Ovary (tissue), 10 donors: Measurements from ENCODE around the gene CGN. TPM values are rescaled to one million over a fixed set of nuclear protein-coding genes. Genes with fewer than 3 reads are reported as not detected.

Experiments used
- DNase-seq, 5 donors: peaks; one replicate each; pipeline ENCODE4 v3.0.0-alpha.2; 2019 to 2020
- H3K27ac ChIP-seq, 2 donors: fragments of 200-600 bp; one replicate each; pipeline versions ENCODE4 v1.5.1 to v1.8.0; 2019 to 2022
- H3K27me3 ChIP-seq: fragments of 200-600 bp; one replicate; pipeline ENCODE4 v1.8.0; 2022
- H3K36me3 ChIP-seq: fragments of 200-600 bp; sonication (generic); one replicate; pipeline ENCODE4 v1.5.1; 2019
- H3K4me1 ChIP-seq: one replicate; pipeline ENCODE4 v1.8.1; 2013; ENCODE audit warnings: mild to moderate bottlenecking, moderate library complexity; ENCODE audit not compliant: insufficient read depth
- H3K4me3 ChIP-seq: fragments of 200-600 bp; sonication (generic); one replicate; pipeline ENCODE4 v1.5.1; 2017
- H3K9me3 ChIP-seq, 2 donors: fragments of 200-600 bp in 1 of 2; sonication (generic) in 1 of 2; one replicate each; pipeline versions ENCODE4 v1.5.1 to v1.8.1; 2013 to 2019; ENCODE audit warnings: mild to moderate bottlenecking in 1 of 2, moderate library complexity in 1 of 2
- CTCF ChIP-seq, 3 donors: fragments of 450-650 bp in 2 of 3; fragments of 200-600 bp in 1 of 3; IDR thresholded peaks; one replicate each; pipeline versions ENCODE4 v1.5.1 to v1.8.0; 2016 to 2022; ENCODE audit warnings: antibody characterized with exemption in 3 of 3, mild to moderate bottlenecking in 1 of 3
- EP300 ChIP-seq: sonication (generic); formaldehyde crosslinking; IDR thresholded peaks from one replicate; pipeline ENCODE4 v1.6.1; 2017; ENCODE audit warnings: antibody characterized with exemption
- POLR2A ChIP-seq: fragments of 450-650 bp; IDR thresholded peaks from one replicate; pipeline ENCODE4 v1.6.1; 2017; ENCODE audit warnings: antibody characterized with exemption, mild to moderate bottlenecking, moderate library complexity
- WGBS, 3 donors: extraction: QIAGEN DNeasy Blood & Tissue Kit in 1 of 3; methylation state at CpG; one replicate each; pipeline versions ENCODE4 v1.1.5 to v1.1.7; 2013 to 2017; 5-methylcytosine and 5-hydroxymethylcytosine counted together
- intact Hi-C, 4 donors: fragments of 100-400 bp; cut with DNase I; formaldehyde crosslinking; loops; one replicate each; pipeline versions ENCODE4 v1.11.0 to v1.15.1; 2022 to 2023
- long read RNA-seq, 3 donors: library from polyadenylated mRNA in 2 of 3; unstranded in 2 of 3; transcript quantifications; one replicate each; pipeline ENCODE4 v2.0.0 and lab custom pipeline, GENCODE V29; 2021 to 2026
- polyA plus RNA-seq, 2 donors: library from polyadenylated mRNA; stranded (reverse); fragments of 200-250 nt in 1 of 2; fragments of 350-450 nt in 1 of 2; fragmentation: Illumina TruSeq in 1 of 2; extraction: RNeasy Lipid Tissue Mini Kit (QIAGEN cat#74804) in 1 of 2; gene quantifications; one replicate each; pipeline ENCODE4 v1.2.3, GENCODE V29; 2013 to 2014
- total RNA-seq, 7 donors: library from RNA; depleted of rRNA in 2 of 7; stranded (reverse); fragments of >200 nt in 2 of 7; fragmentation: NEBNext Ultra II Directional in 3 of 7; extraction: Animal tissue kit (Norgen Biotek cat#: 25700) in 3 of 7; gene quantifications; one replicate each; pipeline versions ENCODE4 v1.1.0 to v1.2.4, GENCODE V29; 2016 to 2023
- donor health status: DM: no; HTN: no; CAD: no; lungs with moderate emphysema.
- donor health status: DM: no; HTN: no; CAD: no.
- donor health status: Bipolar disorder and iron deficiency.
- donor health status: DM: yes; HTN: yes; CAD: no.
- donor health status: DM: no; HTN: no; CAD: no.
- donor health status: DM: yes; HTN: yes; CAD: no.

CGN gene
- total RNA-seq (10 to 100 TPM in 1 of 7 donors, 1 to 10 TPM in 6; 3.2 to 26.8 (median 5.3) TPM), polyA plus RNA-seq (1 to 10 TPM; 1.0 to 4.3 TPM)
- long read RNA-seq, donor 1, partial matches to known transcripts: 3 of 6 reads
- long read RNA-seq, donor 1, other reads (novel, unspliced or antisense): 2 of 6 reads
- long read RNA-seq, donor 2, full-length matches to known transcripts: 2 of 2 reads
- long read RNA-seq, donor 2, partial matches to known transcripts: 0 of 2 reads
- long read RNA-seq, donor 2, other reads (novel, unspliced or antisense): 0 of 2 reads
- long read RNA-seq, donor 3, full-length matches to known transcripts: 4 of 10 reads
- long read RNA-seq, donor 3, partial matches to known transcripts: 4 of 10 reads
- long read RNA-seq, donor 3, other reads (novel, unspliced or antisense): 2 of 10 reads

GRCh38 chr1:151510957-151511635 lies at the start of gene CGN:
Gene CGN, plus strand, starts transcription at chr1:151511387. Its CDS starts 7,133 bp downstream, at chr1:151518520.
- DNase-seq: peak; percentile 91 to 93 (median 92)
- H3K27me3 ChIP-seq: no peaks in the 10 kb centered on the region
- H3K27ac ChIP-seq: peak within 1 kb of the TSS; percentile 52 to 90
- TF ChIP-seq EP300 (no peak), POLR2A (peak; percentile 47)
- H3K4me1 ChIP-seq: peaks cover 6% of the 10 kb centered on the region
- 1% methylated on average over 54 to 68 of the region's 68 CpGs for WGBS, 3 donors
- no peaks in the 10 kb centered on the region for H3K9me3 ChIP-seq
- H3K4me3 ChIP-seq: peak within 1 kb of the TSS; percentile 64
- H3K36me3 ChIP-seq: no peaks in the 10 kb centered on the region
- intact Hi-C loops: no loop called here

GRCh38 chr1:151461694-151462093 lies 49.5 kb upstream of the CGN start:
- no peak for DNase-seq
- Histone ChIP-seq H3K4me1 (peaks cover 9% of the 10 kb centered on the region), H3K4me3 (no peak overlapping the region), H3K27me3 (no peaks in the 10 kb centered on the region), H3K36me3 (no peaks in the 10 kb centered on the region), H3K27ac (no peak overlapping the region), H3K9me3 (no peaks in the 10 kb centered on the region)
- WGBS, 3 donors: 71 to 76% (median 72%) methylated on average over 5 of the region's 5 CpGs
- TF ChIP-seq CTCF (IDR thresholded peaks at IDR 0.05) (no peak), EP300 (no peak), POLR2A (no peak)
- intact Hi-C loops: no loop called here

GRCh38 chr1:151465026-151465425 lies 46.2 kb upstream of the CGN start:
- no peaks in the 10 kb centered on the region for H3K27me3 ChIP-seq
- no peaks in the 10 kb centered on the region for H3K4me1 ChIP-seq
- no peaks in the 10 kb centered on the region for H3K9me3 ChIP-seq
- no peak overlapping the region for H3K27ac ChIP-seq
- no peak for DNase-seq
- TF ChIP-seq POLR2A: no peak
- no peak for TF ChIP-seq EP300
- TF ChIP-seq CTCF (IDR thresholded peaks at IDR 0.05): no peak
- H3K36me3 ChIP-seq: no peaks in the 10 kb centered on the region
- WGBS, 3 donors: 38 to 45% (median 39%) methylated on average over 1 of the region's 1 CpG
- no peak overlapping the region for H3K4me3 ChIP-seq
- intact Hi-C loops: no loop called here

DNA sequence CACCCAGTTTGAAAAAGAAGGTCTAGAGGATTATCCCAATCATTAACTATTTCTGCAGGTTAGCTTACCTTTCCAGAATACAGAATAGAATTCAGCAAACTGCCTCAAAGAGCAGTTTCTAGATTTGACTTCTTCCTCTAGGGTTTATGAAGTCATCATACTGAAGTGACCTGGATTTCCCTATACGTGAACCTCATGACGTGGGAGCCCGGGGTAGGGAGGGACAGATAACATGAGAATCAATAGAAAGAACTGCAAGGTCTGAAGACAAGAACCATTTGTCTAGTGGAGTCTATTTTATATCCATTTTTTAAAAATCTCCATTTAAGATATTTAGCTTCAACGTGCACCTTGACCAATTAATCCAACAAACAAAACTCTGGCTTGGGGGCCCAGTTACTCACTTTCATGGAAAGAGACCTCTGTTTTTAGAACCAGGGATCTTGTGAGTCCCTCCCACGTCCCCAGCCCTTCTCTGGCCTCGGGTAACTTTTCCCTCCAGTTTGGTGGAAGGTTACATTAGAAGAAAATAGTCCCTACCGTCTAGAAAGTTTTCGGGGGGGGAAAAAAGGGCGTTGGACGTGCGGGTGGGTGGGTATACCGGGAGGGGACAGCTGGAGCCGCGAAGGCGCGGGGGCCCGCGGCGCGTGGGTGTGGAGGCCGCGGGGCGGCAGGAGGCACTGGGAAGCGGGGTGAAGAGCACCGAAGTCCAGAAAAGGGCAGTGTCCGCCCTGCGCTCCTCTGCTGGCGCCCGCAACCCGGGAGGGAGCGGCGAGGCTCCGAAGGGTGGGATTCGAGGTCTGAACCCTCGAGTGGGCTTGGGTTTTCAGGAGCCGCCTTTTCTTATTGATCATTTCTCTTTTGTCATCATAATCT lies 38.1 kb upstream of the CGN start:
- intact Hi-C loops: loop anchor here in 1 of 4 donors (2.0 kb wide), 1 partner anchor 14 kb away; the partner anchor contains the start of gene POGZ
- WGBS, 3 donors: 3 to 5% (median 3%) methylated on average over 36 of the region's 36 CpGs

More for the DNA sequence above, 38.1 kb upstream of the CGN start:
- Histone ChIP-seq H3K4me1 (no peaks in the 10 kb centered on the region), H3K4me3 (peak overlapping the region; percentile 74), H3K27me3 (no peaks in the 10 kb centered on the region), H3K9me3 (no peaks in the 10 kb centered on the region), H3K27ac (peak overlapping the region in 1 of 2 donors; percentile 27), H3K36me3 (no peaks in the 10 kb centered on the region)
- peak; percentile 56 to 73 (median 64) for DNase-seq
- TF ChIP-seq POLR2A (no peak), CTCF (IDR thresholded peaks at IDR 0.05) (no peak), EP300 (no peak)
